Measurements from ENCODE around the gene TTC39A.

DNA sequence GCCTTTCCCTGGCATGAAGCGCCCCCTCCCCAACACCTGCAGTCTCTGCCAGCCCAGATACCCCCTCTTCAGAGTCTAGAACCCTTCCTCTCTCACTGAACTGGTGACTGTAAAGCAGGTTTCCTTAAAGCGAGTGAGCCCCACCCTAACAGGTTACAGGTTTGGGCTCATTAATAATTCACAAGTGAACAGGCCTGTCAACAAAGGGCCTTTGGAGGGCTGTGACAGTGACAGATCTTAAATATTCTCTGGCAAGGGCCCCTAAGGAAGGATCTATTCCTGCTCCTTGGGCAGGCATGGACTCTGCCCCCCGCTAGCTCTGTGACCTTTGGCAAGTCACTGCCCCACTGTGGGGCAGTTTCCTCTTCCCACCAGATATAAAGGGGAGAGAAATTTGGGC, 5.6 kb upstream of the TTC39A start:
- TF ChIP-seq, protein P1, sequence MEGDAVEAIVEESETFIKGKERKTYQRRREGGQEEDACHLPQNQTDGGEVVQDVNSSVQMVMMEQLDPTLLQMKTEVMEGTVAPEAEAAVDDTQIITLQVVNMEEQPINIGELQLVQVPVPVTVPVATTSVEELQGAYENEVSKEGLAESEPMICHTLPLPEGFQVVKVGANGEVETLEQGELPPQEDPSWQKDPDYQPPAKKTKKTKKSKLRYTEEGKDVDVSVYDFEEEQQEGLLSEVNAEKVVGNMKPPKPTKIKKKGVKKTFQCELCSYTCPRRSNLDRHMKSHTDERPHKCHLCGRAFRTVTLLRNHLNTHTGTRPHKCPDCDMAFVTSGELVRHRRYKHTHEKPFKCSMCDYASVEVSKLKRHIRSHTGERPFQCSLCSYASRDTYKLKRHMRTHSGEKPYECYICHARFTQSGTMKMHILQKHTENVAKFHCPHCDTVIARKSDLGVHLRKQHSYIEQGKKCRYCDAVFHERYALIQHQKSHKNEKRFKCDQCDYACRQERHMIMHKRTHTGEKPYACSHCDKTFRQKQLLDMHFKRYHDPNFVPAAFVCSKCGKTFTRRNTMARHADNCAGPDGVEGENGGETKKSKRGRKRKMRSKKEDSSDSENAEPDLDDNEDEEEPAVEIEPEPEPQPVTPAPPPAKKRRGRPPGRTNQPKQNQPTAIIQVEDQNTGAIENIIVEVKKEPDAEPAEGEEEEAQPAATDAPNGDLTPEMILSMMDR (IDR thresholded peaks at IDR 0.05; ENCODE audit: low read depth, low read length) = no peak
- TF ChIP-seq POLR2A (IDR thresholded peaks at IDR 0.05; ENCODE audit: extremely low read depth, insufficient read length) (no peak), MYC (IDR thresholded peaks at IDR 0.05; ENCODE audit: low read depth, low read length) (no peak)

Measured in NB4 (cell line).